Spleen (tissue), 11 donors: ENCODE data around the gene CARHSP1. TPM values are rescaled to one million over a fixed set of nuclear protein-coding genes. Genes with fewer than 3 reads are reported as not detected.

Experiments
- DNase-seq: peaks from one replicate; pipeline ENCODE4 v3.0.0-alpha.2; 2020
- H3K27ac ChIP-seq, 8 donors: fragments of 200-600 bp; sonication (generic) in 7 of 8; 1 replicate in 4 of 8; 2 replicates in 4 of 8; pipeline versions ENCODE4 v1.5.0 to v1.8.0; 2016 to 2021; ENCODE audit warnings: inconsistent platforms in 4 of 8, mild to moderate bottlenecking in 4 of 8, moderate library complexity in 1 of 8
- H3K27me3 ChIP-seq, 7 donors: fragments of 200-600 bp; sonication (generic) in 6 of 7; replicated peaks in 1 of 7; 1 replicate in 4 of 7; 2 replicates in 3 of 7; pipeline versions ENCODE4 v1.5.0 to v1.8.0; 2016 to 2021; ENCODE audit warnings: inconsistent platforms in 3 of 7, mild to moderate bottlenecking in 1 of 7
- H3K36me3 ChIP-seq, 6 donors: fragments of 200-600 bp; sonication (generic) in 5 of 6; 1 replicate in 4 of 6; 2 replicates in 2 of 6; pipeline versions ENCODE4 v1.5.0 to v1.8.0; 2016 to 2021; ENCODE audit warnings: inconsistent platforms in 2 of 6
- H3K4me1 ChIP-seq, 6 donors: fragments of 200-600 bp; sonication (generic) in 5 of 6; 1 replicate in 3 of 6; 2 replicates in 3 of 6; pipeline versions ENCODE4 v1.5.0 to v1.8.0; 2016 to 2021; ENCODE audit warnings: inconsistent platforms in 3 of 6
- H3K4me3 ChIP-seq, 8 donors: fragments of 200-600 bp; sonication (generic) in 7 of 8; 1 replicate in 4 of 8; 2 replicates in 4 of 8; pipeline versions ENCODE4 v1.5.0 to v1.8.0; 2016 to 2021; ENCODE audit warnings: inconsistent platforms in 4 of 8, mild to moderate bottlenecking in 4 of 8, moderate library complexity in 2 of 8
- H3K9me3 ChIP-seq, 8 donors: fragments of 200-600 bp; sonication (generic) in 7 of 8; 1 replicate in 4 of 8; 2 replicates in 4 of 8; pipeline versions ENCODE4 v1.5.0 to v1.8.0; 2016 to 2021; ENCODE audit warnings: inconsistent platforms in 4 of 8
- CTCF ChIP-seq, 11 experiments: fragments of 200-600 bp in 7 of 11; fragments of 450-650 bp in 4 of 11; sonication (generic) in 4 of 11; IDR thresholded peaks in 8 of 11; conservative IDR thresholded peaks in 3 of 11; 1 replicate in 7 of 11; 2 replicates in 4 of 11; pipeline versions ENCODE4 v1.4.0 to v1.8.0; 2016 to 2021; ENCODE audit warnings: antibody characterized with exemption in 11 of 11, inconsistent platforms in 4 of 11, mild to moderate bottlenecking in 1 of 11
- POLR2A ChIP-seq, 3 donors: fragments of 450-650 bp; IDR thresholded peaks; one replicate each; pipeline ENCODE4 v1.5.1; 2017; ENCODE audit warnings: antibody characterized with exemption in 3 of 3, mild to moderate bottlenecking in 1 of 3
- POLR2AphosphoS5 ChIP-seq, 3 donors: sonication (generic); formaldehyde crosslinking; IDR thresholded peaks; one replicate each; pipeline ENCODE4 v1.5.1; 2017; ENCODE audit warnings: antibody characterized with exemption in 3 of 3
- WGBS, 5 donors: extraction: QIAGEN DNeasy Blood & Tissue Kit in 3 of 5; methylation state at CpG; one replicate each; pipeline versions ENCODE4 v1.1.5 to v1.1.7; 2013 to 2018; 5-methylcytosine and 5-hydroxymethylcytosine counted together
- intact Hi-C: fragments of 100-400 bp; cut with DNase I; formaldehyde crosslinking; loops from one replicate; pipeline ENCODE4 v1.15.0; 2023; ENCODE audit warnings: low total_unique reads
- polyA plus RNA-seq, 3 donors: library from polyadenylated mRNA; stranded (reverse); fragments of 200-250 nt; gene quantifications; one replicate each; pipeline ENCODE4 v1.2.1, GENCODE V29; 2013
- total RNA-seq, 7 donors: library from RNA; depleted of rRNA in 3 of 7; stranded (reverse); fragments of >200 nt in 3 of 7; fragmentation: NEBNext Ultra II Directional in 4 of 7; extraction: Animal tissue kit (Norgen Biotek cat#: 25700) in 4 of 7; gene quantifications; one replicate each; pipeline versions ENCODE4 v1.1.0 to v1.2.1, GENCODE V29; 2016 to 2021
- donor health status: healthy with polysubstance abuse.
- donor health status: DM: no; HTN: no; CAD: no; lungs with moderate emphysema.
- donor health status: DM: no; HTN: no; CAD: no.
- donor health status: Bipolar disorder and iron deficiency.
- donor health status: healthy.
- donor health status: DM: no; HTN: no; CAD: no.
- donor health status: DM: yes; HTN: yes; CAD: no.

Gene CARHSP1
- total and polyA plus RNA-seq, 10 donors, result 42.6 to 98.0 (median 55.7) TPM

GRCh38 chr16:8831871-8832716, 36.7 kb downstream of the CARHSP1 start:
- 81 to 90% (median 89%) methylated on average over 18 of the region's 18 CpGs for WGBS, 5 donors
- no peak for TF ChIP-seq POLR2AphosphoS5 (IDR thresholded peaks at IDR 0.05)
- TF ChIP-seq POLR2A (IDR thresholded peaks at IDR 0.05), result no peak
- TF ChIP-seq CTCF (IDR thresholded peaks at IDR 0.05 in 8 of 11, conservative IDR thresholded peaks at IDR 0.05 in 3 of 11), result no peak
- intact Hi-C loops, result no loop called here
- H3K4me1 ChIP-seq, result peaks cover 0 to 10% (median 2%) of the 10 kb centered on the region in 6 donors
- no peak for DNase-seq
- H3K27me3 ChIP-seq, result no peaks in the 10 kb centered on the region
- H3K27ac ChIP-seq, result peak overlapping the region in 1 of 8 donors; percentile 38
- H3K9me3 ChIP-seq, result no peaks in the 10 kb centered on the region
- H3K36me3 ChIP-seq, result peaks cover 0 to 47% (median 14%) of the 10 kb centered on the region in 6 donors
- no peak overlapping the region for H3K4me3 ChIP-seq

DNA sequence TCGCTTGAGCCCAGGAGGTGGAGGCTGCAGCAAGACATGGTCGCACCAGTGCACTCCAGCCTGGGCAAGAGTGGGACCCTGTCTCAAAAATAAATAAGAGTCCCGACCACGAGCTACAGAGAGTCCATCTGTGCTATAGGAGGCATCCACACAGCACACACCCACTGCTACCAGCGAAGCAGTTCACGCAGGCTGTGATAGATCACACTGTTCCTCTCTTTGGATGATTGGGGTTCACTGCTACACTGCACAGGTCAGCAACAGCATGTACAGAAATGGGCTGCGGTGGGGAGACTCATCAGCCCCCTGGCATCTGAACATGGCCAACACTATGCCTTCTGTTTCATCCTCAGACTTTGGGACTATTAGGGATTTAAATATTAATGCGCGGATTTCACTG, 37.4 kb downstream of the CARHSP1 start:
- Histone ChIP-seq H3K4me3 (no peak overlapping the region), H3K9me3 (no peaks in the 10 kb centered on the region), H3K27me3 (no peaks in the 10 kb centered on the region), H3K36me3 (peaks cover 0 to 47% (median 14%) of the 10 kb centered on the region in 6 donors), H3K4me1 (peaks cover 0 to 10% (median 2%) of the 10 kb centered on the region in 6 donors), H3K27ac (no peak overlapping the region)
- intact Hi-C loops, result no loop called here
- DNase-seq, result no peak
- TF ChIP-seq POLR2A (IDR thresholded peaks at IDR 0.05) (no peak), CTCF (IDR thresholded peaks at IDR 0.05 in 8 of 11, conservative IDR thresholded peaks at IDR 0.05 in 3 of 11) (no peak), POLR2AphosphoS5 (IDR thresholded peaks at IDR 0.05) (no peak)
- 89 to 97% (median 95%) methylated on average over 9 of the region's 9 CpGs for WGBS, 5 donors

DNA sequence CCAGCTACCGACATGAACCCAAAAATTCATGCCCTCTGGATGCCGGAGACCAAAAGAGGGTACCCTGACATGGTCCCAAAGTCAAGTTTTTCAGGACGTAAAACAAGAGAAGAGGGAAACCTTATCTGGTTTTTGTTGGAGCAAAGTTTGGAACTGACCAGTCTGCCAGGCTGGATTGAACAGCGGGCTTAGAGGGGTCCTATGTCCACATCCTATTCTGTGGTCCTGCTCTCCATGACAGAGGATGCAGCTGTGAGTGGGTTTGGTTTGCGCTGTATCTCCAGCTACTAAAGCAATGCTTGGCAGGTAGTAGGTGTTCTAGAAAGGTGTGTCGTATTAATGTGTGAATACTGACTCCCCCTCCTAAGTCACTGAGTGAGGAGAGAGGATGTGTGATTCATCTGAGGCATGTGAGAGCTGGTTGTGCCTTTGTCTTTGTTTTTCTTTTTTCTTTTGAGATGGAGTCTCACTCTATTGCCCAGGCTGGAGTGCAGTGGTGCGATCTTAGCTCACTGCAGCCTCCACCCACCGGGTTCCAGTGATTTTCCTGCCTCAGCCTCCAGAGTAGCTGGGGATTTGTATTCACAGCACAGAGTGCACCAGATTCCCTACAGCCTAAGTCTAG, 40.2 kb downstream of the CARHSP1 start:
- Histone ChIP-seq H3K9me3 (no peaks in the 10 kb centered on the region), H3K27ac (no peak overlapping the region), H3K4me3 (no peak overlapping the region), H3K27me3 (no peaks in the 10 kb centered on the region), H3K36me3 (peaks cover 0 to 72% (median 17%) of the 10 kb centered on the region in 6 donors), H3K4me1 (peaks cover 0 to 4% (median 0%) of the 10 kb centered on the region in 6 donors)
- 95 to 99% (median 95%) methylated on average over 8 of the region's 8 CpGs for WGBS, 5 donors
- TF ChIP-seq POLR2AphosphoS5 (IDR thresholded peaks at IDR 0.05), result no peak
- no peak for TF ChIP-seq CTCF (IDR thresholded peaks at IDR 0.05 in 8 of 11, conservative IDR thresholded peaks at IDR 0.05 in 3 of 11)
- TF ChIP-seq POLR2A (IDR thresholded peaks at IDR 0.05), result no peak
- no peak for DNase-seq
- intact Hi-C loops, result no loop called here

GRCh38 chr16:8826278-8826879, 42.4 kb downstream of the CARHSP1 start:
- TF ChIP-seq POLR2AphosphoS5 (IDR thresholded peaks at IDR 0.05) (no peak), POLR2A (IDR thresholded peaks at IDR 0.05) (no peak), CTCF (IDR thresholded peaks at IDR 0.05 in 8 of 11, conservative IDR thresholded peaks at IDR 0.05 in 3 of 11) (no peak)
- H3K27ac ChIP-seq, result no peak overlapping the region
- intact Hi-C loops, result no loop called here
- WGBS, 5 donors, result 63 to 95% (median 82%) methylated on average over 3 of the region's 3 CpGs
- H3K9me3 ChIP-seq, result no peaks in the 10 kb centered on the region
- no peak overlapping the region for H3K4me3 ChIP-seq
- H3K4me1 ChIP-seq, result no peaks in the 10 kb centered on the region
- peaks cover 0 to 70% (median 18%) of the 10 kb centered on the region in 6 donors for H3K36me3 ChIP-seq
- no peaks in the 10 kb centered on the region for H3K27me3 ChIP-seq
- no peak for DNase-seq
